Esophagus mucosa (tissue), 1 donor: Measurements from ENCODE around the gene SERPINA10. TPM values are rescaled to one million over a fixed set of nuclear protein-coding genes. Genes with fewer than 3 reads are reported as not detected.
"Not testable (repeated sequence)": the region's sequence is repeated elsewhere in the genome, so short reads cannot be mapped to it uniquely, and the experiment has no call there.

ENCODE experiments used
- ATAC-seq: fragments of 200-7000 bp; cut with Tn5 transposase; one replicate; pipeline ENCODE4 v1.9.1; 2020
- total RNA-seq: library from RNA; stranded (reverse); gene quantifications from one replicate; pipeline ENCODE4 v1.2.4, GENCODE V29; 2023
- donor health status: DM: yes; HTN: yes; CAD: no.

SERPINA10 gene
- total RNA-seq, 1 donor from 2014 or later, result not detected

DNA sequence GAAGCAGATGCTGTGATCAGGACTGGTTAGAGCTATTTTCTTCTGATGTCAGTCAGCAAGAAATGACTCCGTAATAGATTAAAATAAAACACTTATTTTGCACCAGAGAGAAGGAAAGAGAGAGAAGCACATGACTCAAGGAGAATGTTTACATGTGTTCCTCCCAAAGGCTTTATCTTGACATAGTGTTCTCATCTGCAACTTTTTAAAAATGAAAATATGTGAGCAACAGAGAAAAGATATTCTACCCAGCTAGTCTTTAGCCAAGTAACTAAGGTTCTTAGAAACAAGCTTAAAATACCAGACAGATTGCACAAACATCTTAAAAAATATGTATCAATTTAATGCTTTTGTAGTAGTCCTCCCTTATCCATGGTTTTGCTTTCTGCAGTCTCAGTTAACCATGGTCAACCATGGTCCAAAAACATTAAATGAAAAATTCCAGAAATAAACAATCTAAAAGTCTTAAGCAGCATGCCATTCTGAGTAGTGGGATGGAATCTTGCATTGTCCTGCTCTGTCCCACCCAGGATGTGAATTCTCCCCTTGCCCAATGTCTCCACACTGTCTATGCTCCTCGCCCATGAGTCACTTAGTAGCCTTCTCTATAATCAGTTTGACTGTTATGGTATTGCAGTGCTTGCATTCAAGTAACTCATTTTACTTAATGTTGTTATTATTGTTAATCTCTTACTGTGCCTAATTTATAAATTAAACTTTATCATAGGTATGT, 9.9 kb downstream of the SERPINA10 start:
- no peak for ATAC-seq

DNA sequence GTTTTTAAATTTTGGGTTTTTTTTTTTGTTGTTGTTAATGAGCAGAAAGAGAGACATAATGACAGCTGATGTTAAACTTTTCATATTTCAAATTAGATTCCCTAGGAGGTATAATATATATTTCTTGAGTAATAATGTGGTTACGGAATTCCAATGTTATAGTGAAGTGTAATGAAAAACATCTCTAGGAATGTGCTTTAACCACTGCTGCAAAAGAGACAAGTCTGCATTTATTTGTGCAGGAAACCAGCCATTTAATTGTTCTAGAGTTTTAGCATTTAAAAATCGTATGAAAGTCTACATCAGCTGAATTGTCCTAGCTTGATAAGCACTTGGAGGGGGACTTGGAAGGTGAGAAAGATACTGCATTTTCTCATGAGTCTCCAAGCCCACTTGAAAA, 14.3 kb downstream of the SERPINA10 start:
- no peak for ATAC-seq

DNA sequence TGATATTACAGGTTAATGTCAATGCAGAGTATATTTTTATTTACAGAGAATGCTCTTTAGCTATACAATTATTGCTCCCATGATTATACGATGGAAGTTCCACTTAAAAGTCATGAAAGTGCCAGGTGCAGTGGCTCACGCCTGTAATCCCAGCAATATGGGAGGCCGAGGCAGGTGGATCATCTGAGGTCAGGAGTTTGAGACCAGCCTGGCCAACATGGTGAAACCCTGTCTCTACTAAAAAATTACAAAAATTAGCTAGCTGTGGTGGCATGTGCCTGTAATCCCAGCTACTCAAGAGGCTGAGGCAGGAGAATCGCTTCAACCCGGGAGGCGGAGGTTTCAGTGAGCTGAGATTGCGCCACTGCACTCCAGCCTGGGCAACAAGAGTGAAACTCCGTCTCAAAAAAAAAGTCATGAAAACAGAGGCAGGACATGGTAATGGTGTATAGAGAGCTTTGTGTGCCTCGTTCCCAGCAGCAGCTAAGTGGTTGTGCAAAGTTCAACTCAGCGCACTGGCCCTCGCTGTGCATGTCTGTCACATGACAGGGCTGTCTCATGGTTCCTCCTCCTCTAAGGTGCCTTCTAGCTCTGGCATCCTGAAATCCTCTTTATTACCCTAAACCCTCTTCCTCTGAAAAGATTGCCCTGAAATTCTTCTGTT, 16.0 kb downstream of the SERPINA10 start:
- not testable (repeated sequence) for ATAC-seq

DNA sequence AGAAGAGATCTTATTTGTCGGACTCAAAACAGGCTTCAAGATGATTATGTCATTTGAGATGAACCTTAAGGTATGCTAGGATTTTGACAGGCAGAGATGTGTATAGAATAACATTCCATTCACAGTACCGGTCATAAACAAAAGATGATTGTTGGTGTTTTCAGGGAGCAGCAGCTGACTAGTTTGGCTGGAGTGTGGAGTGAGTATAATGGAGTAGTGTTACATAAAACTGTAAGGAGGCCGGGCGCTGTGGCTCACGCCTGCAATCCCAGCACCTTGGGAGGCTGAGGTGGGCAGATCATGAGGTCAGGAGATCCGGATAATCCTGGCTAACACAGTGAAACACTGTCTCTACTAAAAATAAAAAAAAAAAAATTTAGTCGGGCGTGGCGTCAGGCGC, 23.9 kb downstream of the SERPINA10 start:
- no peak for ATAC-seq

DNA sequence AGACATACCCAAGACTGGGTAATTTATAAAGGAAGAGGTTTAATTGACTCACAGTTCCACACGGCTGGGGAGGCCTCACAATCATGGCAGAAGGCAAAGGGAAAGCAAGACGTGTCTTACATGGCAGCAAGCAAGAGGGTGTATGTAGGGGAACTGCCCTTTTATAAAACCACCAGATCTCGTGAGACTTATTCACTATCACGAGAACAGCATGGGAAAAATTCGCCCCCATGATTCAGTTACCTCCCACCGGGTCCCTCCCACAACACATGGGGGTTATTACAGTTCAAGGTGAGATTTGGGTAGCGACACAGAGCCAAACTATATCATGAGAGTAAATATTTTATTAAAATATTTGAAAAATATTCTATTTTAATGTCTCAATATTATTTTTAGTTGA, 24.5 kb downstream of the SERPINA10 start:
- not testable (repeated sequence) for ATAC-seq

DNA sequence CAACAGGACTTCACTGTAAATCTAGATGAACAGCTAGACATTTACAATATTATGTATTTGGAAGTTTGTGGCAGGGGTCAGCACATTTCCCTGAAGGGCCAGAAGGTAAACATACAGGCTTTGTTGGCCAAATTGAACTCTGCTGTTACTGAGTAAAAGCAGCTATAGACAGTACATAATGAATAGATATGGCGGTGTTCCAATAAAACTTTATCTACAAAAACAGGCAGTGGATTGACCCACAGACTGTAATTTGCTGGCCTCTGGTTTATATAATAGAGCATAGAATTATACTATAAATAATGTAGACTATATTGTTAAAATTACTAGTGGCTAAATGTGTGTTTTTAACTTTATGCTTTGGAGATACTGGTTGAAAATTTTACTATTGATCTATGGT, 25.7 kb downstream of the SERPINA10 start:
- ATAC-seq, result no peak

DNA sequence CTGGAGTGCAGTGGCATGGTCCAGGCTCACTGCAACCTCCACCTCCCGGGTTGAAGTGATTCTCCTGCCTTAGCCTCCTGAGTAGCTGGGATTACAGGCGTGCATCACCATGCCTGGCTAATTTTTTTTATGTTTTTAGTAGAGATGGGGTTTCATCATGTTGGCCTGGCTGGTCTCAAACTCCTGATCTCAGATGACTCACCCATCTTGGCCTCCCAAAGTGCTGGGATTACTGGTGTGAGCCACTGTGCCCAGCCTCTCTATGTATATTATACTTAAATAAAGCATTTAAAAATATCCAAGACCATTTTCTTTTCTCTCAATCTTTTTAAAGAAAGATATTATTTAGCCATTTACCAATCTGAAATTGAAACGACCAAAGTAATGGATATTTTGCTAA, 28.9 kb downstream of the SERPINA10 start:
- ATAC-seq, result not testable (repeated sequence)

DNA sequence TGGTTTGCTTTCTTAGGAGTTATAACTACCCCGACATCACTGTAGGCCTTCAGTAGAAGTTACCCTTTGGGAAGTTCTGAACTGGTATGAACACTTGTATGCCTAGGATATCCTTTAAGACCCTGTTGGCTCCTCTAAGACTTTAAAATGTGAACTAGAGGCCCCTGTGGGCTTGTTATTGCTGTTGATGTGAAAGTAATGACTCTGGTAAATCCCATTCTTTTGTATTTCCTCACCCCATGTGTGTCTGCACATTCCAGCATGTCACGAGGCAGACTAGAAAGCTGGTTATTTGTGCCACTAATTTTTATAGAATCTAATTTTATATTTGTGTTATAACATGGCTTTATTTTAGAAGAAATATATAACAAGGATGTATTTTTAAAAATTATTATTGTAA, 48.9 kb downstream of the SERPINA10 start:
- ATAC-seq, result no peak

DNA sequence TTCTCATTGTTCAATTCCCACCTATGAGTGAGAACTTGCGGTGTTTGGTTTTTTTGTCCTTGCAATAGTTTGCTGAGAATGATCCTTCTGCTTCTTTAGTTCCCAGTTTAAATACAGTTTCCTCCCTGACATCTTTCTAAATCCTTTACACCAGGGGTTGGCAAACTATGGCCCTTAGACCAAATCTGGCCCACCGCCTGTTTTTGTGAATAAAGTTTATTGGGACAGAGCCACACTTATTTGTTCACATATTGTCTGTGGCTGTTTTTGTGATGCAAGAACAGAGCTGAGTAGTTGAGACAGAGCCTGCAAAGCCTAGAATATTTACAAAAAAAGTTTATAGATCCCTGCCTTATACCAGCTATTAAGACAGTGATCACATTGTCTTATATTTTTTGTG, 53.7 kb downstream of the SERPINA10 start:
- no peak for ATAC-seq

DNA sequence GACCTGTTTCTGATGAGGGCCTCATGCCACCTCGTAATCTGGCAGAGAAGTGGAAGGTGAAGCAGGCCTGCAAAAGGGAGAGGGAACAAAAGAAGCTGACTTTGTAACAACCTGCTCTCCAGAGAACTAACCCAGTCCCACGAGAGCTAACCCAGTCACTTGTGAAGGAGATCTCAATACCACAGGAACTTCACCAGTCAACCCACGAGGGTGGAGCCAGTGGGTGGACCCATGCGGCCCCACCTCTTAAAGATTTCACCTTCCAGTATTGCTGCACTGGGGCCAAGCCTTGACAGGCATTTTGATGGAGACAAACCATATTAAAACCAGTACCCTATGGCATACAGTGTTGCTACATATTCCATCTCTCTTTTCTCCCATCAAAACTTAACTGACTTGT, 55.1 kb downstream of the SERPINA10 start:
- no peak for ATAC-seq

DNA sequence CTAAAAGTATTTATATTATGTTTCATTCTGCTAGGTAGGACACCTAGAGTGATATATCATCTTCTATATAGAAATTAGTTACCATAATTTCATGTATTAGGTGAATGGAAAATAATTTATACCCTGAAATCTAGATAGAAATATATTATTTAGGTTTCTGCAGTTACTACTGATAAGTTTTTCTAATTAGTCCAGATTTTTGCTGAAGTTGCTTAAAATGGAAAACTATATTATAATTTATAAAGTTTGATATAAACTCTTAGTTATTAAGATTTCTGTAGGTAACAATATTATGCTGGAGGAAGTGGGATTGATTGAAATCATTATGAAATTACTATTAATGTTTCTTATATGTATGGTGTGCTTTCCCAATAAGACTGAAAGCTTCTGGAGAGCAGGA, 56.0 kb downstream of the SERPINA10 start:
- no peak for ATAC-seq

Other genes starting within 250 kb of the SERPINA10 start
- 67.3 TPM for gene DDX24, start 212.1 kb downstream of the SERPINA10 start, total RNA-seq
- 18.1 TPM for gene IFI27L1, start 212.0 kb downstream of the SERPINA10 start, total RNA-seq
- gene IFI27, start 182.5 kb downstream of the SERPINA10 start, total RNA-seq, result 70.2 TPM
- 30.8 TPM for gene IFI27L2, start 163.7 kb downstream of the SERPINA10 start, total RNA-seq
- gene PPP4R4, start 118.9 kb downstream of the SERPINA10 start, total RNA-seq, result 0.04 TPM
- not detected for gene SERPINA6, start 30.1 kb upstream of the SERPINA10 start, total RNA-seq
- not detected for gene SERPINA2, start 73.4 kb upstream of the SERPINA10 start, total RNA-seq
- gene SERPINA1, start 95.3 kb upstream of the SERPINA10 start, total RNA-seq, result 4.3 TPM
- 0.40 TPM for gene SERPINA11, start 159.5 kb upstream of the SERPINA10 start, total RNA-seq
- gene SERPINA9, start 182.9 kb upstream of the SERPINA10 start, total RNA-seq, result 0.12 TPM
- not detected for gene SERPINA12, start 216.2 kb upstream of the SERPINA10 start, total RNA-seq